ENCODE results near the gene CDKAL1.

CDKAL1 gene

DNA sequence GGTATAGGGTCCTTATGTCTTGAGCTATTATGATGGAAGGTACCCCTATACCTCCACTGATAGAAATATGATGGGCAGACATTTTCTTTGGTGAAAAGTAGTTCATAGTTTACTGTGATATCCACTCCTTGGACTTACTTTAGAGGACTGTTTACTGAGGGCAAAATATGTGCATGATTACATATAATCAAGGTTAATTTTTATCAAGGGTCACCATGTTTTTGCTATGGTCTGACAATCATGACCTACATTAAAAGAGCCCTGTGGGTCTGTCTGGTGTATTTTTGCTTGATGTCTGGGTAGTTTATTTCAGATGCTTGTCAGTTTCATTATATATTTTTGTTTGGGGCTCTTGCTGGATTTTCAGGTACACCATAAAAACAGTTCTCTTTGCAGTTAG lies 40.1 kb downstream of the CDKAL1 start:
- H3K4me3 ChIP-seq (ENCODE audit: low read length), result no peak overlapping the region
- no peak overlapping the region for H3K9ac ChIP-seq (ENCODE audit: low read length)
- no peaks in the 10 kb centered on the region for H3K36me3 ChIP-seq (replicated peaks; ENCODE audit: low read depth, low read length)

DNA sequence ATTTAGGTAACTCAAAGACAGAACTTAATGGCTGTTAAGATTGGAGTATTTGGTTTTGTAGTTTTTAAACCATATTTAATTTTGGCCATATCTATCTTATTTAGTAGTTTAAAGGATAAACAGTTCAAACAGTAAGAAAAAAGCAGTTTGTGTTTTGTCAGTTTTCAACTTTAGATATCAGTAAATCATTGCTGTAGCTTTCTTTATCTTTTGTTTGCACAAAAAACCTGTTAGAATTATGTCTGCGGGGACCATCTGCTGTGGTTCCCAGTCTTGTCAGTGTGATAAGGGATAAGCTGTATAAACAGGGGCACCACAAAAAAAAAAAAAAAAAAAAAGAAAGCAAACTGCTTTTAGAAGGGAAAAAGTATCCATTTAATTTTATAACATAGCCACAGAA lies 40.9 kb downstream of the CDKAL1 start:
- no peaks in the 10 kb centered on the region for H3K79me2 ChIP-seq (ENCODE audit: low read length)
- H2AFZ ChIP-seq (ENCODE audit: low read depth, low read length), result no peak overlapping the region
- H3K9me3 ChIP-seq (ENCODE audit: insufficient read depth, low read length), result no peaks in the 10 kb centered on the region
- no peak overlapping the region for H3K4me3 ChIP-seq (ENCODE audit: low read length)
- H3K4me1 ChIP-seq (ENCODE audit: low read length), result no peaks in the 10 kb centered on the region
- TF ChIP-seq EZH2phosphoT487 (IDR thresholded peaks at IDR 0.05; ENCODE audit: low read depth), result no peak
- TF ChIP-seq, protein P1, sequence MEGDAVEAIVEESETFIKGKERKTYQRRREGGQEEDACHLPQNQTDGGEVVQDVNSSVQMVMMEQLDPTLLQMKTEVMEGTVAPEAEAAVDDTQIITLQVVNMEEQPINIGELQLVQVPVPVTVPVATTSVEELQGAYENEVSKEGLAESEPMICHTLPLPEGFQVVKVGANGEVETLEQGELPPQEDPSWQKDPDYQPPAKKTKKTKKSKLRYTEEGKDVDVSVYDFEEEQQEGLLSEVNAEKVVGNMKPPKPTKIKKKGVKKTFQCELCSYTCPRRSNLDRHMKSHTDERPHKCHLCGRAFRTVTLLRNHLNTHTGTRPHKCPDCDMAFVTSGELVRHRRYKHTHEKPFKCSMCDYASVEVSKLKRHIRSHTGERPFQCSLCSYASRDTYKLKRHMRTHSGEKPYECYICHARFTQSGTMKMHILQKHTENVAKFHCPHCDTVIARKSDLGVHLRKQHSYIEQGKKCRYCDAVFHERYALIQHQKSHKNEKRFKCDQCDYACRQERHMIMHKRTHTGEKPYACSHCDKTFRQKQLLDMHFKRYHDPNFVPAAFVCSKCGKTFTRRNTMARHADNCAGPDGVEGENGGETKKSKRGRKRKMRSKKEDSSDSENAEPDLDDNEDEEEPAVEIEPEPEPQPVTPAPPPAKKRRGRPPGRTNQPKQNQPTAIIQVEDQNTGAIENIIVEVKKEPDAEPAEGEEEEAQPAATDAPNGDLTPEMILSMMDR (IDR thresholded peaks at IDR 0.05; ENCODE audit: low read depth, low read length), result no peak
- H3K4me2 ChIP-seq (ENCODE audit: low read length), result no peak overlapping the region
- no peak overlapping the region for H3K9ac ChIP-seq (ENCODE audit: low read length)
- no peaks in the 10 kb centered on the region for H3K27me3 ChIP-seq (ENCODE audit: low read depth, low read length)
- no peaks in the 10 kb centered on the region for H4K20me1 ChIP-seq (ENCODE audit: insufficient read depth, low read length)
- no peak overlapping the region for H3K27ac ChIP-seq (ENCODE audit: low read length)
- no peaks in the 10 kb centered on the region for H3K36me3 ChIP-seq (replicated peaks; ENCODE audit: low read depth, low read length)

More for the DNA sequence above, 40.1 kb downstream of the CDKAL1 start:
- H3K27ac ChIP-seq (ENCODE audit: low read length), result no peak overlapping the region
- no peak overlapping the region for H2AFZ ChIP-seq (ENCODE audit: low read depth, low read length)
- no peaks in the 10 kb centered on the region for H3K4me1 ChIP-seq (ENCODE audit: low read length)
- TF ChIP-seq, protein P1 (IDR thresholded peaks at IDR 0.05; ENCODE audit: low read depth, low read length), result no peak
- TF ChIP-seq EZH2phosphoT487 (IDR thresholded peaks at IDR 0.05; ENCODE audit: low read depth), result no peak
- no peaks in the 10 kb centered on the region for H3K9me3 ChIP-seq (ENCODE audit: insufficient read depth, low read length)
- no peaks in the 10 kb centered on the region for H3K27me3 ChIP-seq (ENCODE audit: low read depth, low read length)
- no peaks in the 10 kb centered on the region for H3K79me2 ChIP-seq (ENCODE audit: low read length)
- H3K4me2 ChIP-seq (ENCODE audit: low read length), result no peak overlapping the region
- no peaks in the 10 kb centered on the region for H4K20me1 ChIP-seq (ENCODE audit: insufficient read depth, low read length)

DNA sequence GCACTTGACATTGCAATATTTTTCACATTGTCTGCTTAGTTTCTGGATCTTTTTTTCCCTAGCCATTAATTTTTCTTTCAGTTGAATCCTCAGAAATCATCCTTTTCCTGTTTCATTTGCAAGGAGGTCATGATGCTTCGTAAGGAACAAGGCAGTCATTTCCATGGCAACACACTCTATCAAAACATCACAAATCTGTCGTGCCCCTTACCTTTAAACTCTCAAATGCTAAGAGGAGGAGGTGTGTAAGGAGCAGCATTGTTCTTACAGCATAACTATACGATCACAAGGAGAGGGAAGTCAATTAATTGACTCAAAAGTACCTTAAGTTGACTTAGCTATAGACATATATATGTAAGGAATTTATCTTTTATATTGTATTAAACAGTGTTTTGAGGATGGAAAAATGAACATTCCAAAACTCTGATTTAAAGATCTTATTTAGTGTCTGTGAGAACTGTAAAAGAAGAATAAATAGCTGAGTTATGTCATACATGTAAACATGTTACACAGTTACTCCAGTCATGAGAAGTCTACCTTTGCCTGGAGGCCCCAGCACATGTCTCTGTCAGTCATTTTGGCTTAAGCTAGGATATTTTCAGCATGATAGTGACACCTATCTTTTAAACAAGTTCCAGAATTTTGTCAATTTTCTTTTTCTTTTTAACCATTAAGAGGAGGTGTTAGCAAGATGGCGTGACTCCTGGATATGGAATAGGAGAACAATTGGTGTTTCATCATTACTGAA lies 41.6 kb downstream of the CDKAL1 start:
- Histone ChIP-seq H3K36me3 (replicated peaks; ENCODE audit: low read depth, low read length) (no peaks in the 10 kb centered on the region), H3K27me3 (ENCODE audit: low read depth, low read length) (no peaks in the 10 kb centered on the region), H3K4me1 (ENCODE audit: low read length) (no peaks in the 10 kb centered on the region), H3K4me3 (ENCODE audit: low read length) (no peak overlapping the region), H2AFZ (ENCODE audit: low read depth, low read length) (no peak overlapping the region), H3K9me3 (ENCODE audit: insufficient read depth, low read length) (no peaks in the 10 kb centered on the region), H3K27ac (ENCODE audit: low read length) (no peak overlapping the region), H4K20me1 (ENCODE audit: insufficient read depth, low read length) (no peaks in the 10 kb centered on the region), H3K79me2 (ENCODE audit: low read length) (no peaks in the 10 kb centered on the region), H3K9ac (ENCODE audit: low read length) (no peak overlapping the region), H3K4me2 (ENCODE audit: low read length) (no peak overlapping the region)
- no peak for TF ChIP-seq EZH2phosphoT487 (IDR thresholded peaks at IDR 0.05; ENCODE audit: low read depth)
- TF ChIP-seq, protein P1 (IDR thresholded peaks at IDR 0.05; ENCODE audit: low read depth, low read length), result no peak

- no peaks in the 10 kb centered on the region for H3K79me2 ChIP-seq (ENCODE audit: low read length)
- H3K4me1 ChIP-seq (ENCODE audit: low read length), result peaks cover under 1% of the 10 kb centered on the region; the same call in 1 of the 2 replicates
- no peak overlapping the region for H3K27ac ChIP-seq (ENCODE audit: low read length)
- H3K9me3 ChIP-seq (ENCODE audit: insufficient read depth, low read length), result no peaks in the 10 kb centered on the region
- no peak overlapping the region for H3K4me3 ChIP-seq (ENCODE audit: low read length)
- no peaks in the 10 kb centered on the region for H3K36me3 ChIP-seq (replicated peaks; ENCODE audit: low read depth, low read length)
- no peaks in the 10 kb centered on the region for H4K20me1 ChIP-seq (ENCODE audit: insufficient read depth, low read length)
- H3K27me3 ChIP-seq (ENCODE audit: low read depth, low read length), result no peaks in the 10 kb centered on the region
- TF ChIP-seq, protein P1 (IDR thresholded peaks at IDR 0.05; ENCODE audit: low read depth, low read length), result no peak
- no peak for TF ChIP-seq EZH2phosphoT487 (IDR thresholded peaks at IDR 0.05; ENCODE audit: low read depth)
- no peak overlapping the region for H3K4me2 ChIP-seq (ENCODE audit: low read length)
- H2AFZ ChIP-seq (ENCODE audit: low read depth, low read length), result no peak overlapping the region
- no peak overlapping the region for H3K9ac ChIP-seq (ENCODE audit: low read length)
These were observed 43.0 kb downstream of the CDKAL1 start for GRCh38 chr6:20577173-20577688.
